ENCODE data around the gene CDH4. TPM values are rescaled to one million over a fixed set of nuclear protein-coding genes. Genes with fewer than 3 reads are reported as not detected.
A peak's percentile ranks its signal among the peaks of the same experiment; 100 is the strongest.

CDH4 gene
- polyA plus RNA-seq, 1 donor (not counting 4 experiments of a cell fraction or from before 2014, with no cell fraction given) = 2.2 TPM

DNA sequence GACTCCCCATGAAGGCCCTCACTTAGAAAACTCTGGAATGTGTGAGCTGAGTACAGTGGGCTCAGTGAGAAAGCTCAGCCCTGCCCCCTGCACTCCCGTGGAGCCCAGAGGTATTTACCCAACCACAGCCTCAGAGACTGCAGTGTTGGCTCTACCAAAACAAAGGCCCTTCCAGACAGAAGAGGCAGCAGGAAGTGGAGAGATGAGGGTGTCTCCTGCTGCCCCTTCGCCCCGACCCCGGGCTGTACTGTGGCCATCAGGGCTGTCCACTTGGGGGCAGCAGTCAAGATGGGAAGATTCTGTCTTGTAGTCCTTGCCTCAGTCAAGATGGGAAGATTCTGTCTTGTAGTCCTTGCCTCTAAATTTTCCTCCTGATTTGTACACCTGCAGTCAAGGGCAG lies 472.3 kb downstream of the CDH4 start:
- H3K79me2 ChIP-seq (ENCODE audit: control insufficient read depth, insufficient read depth, low read length) = no peaks in the 10 kb centered on the region
- dilution Hi-C loops (cut with MboI; ENCODE audit: extremely low pct_ligation_motif_present, low sequenced_read_pairs) = no loop called here
- no peak overlapping the region for H3K4me3 ChIP-seq (ENCODE audit: control insufficient read depth in 2 of 3, extremely low read depth in 1 of 3, insufficient read depth in 2 of 3, low read depth in 1 of 3, low read length in 3 of 3)
- H3K27ac ChIP-seq (ENCODE audit: control insufficient read depth, insufficient read depth, low read length) = no peak overlapping the region
- H3K27me3 ChIP-seq (ENCODE audit: control insufficient read depth, extremely low read depth, insufficient read depth, low read length) = peaks cover 22% of the 10 kb centered on the region
- TF ChIP-seq, protein P1, sequence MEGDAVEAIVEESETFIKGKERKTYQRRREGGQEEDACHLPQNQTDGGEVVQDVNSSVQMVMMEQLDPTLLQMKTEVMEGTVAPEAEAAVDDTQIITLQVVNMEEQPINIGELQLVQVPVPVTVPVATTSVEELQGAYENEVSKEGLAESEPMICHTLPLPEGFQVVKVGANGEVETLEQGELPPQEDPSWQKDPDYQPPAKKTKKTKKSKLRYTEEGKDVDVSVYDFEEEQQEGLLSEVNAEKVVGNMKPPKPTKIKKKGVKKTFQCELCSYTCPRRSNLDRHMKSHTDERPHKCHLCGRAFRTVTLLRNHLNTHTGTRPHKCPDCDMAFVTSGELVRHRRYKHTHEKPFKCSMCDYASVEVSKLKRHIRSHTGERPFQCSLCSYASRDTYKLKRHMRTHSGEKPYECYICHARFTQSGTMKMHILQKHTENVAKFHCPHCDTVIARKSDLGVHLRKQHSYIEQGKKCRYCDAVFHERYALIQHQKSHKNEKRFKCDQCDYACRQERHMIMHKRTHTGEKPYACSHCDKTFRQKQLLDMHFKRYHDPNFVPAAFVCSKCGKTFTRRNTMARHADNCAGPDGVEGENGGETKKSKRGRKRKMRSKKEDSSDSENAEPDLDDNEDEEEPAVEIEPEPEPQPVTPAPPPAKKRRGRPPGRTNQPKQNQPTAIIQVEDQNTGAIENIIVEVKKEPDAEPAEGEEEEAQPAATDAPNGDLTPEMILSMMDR (optimal IDR thresholded peaks at IDR 0.05 in 1 of 3, IDR thresholded peaks at IDR 0.05 in 1 of 3, conservative IDR thresholded peaks at IDR 0.05 in 1 of 3; ENCODE audit: extremely low read depth in 1 of 3, insufficient read depth in 2 of 3, low read length in 3 of 3) = peak; percentile 17 to 61 (median 36)
- TF ChIP-seq EZH2 (IDR thresholded peaks at IDR 0.05; ENCODE audit: low read length) = no peak
- no peaks in the 10 kb centered on the region for H3K9me3 ChIP-seq (ENCODE audit: control insufficient read depth, low read depth, low read length)
- no peak for FAIRE-seq
- H3K36me3 ChIP-seq (ENCODE audit: control insufficient read depth in 2 of 2, extremely low read depth in 1 of 2, insufficient read depth in 2 of 2, low read length in 2 of 2) = no peaks in the 10 kb centered on the region
- H2AFZ ChIP-seq (ENCODE audit: control insufficient read depth, low read length) = no peak overlapping the region
- H3K9ac ChIP-seq (ENCODE audit: control insufficient read depth, extremely low read depth, insufficient read depth, low read length) = no peak overlapping the region
- peaks cover 6% of the 10 kb centered on the region for H3K4me1 ChIP-seq (ENCODE audit: control insufficient read depth, extremely low read depth, insufficient read depth, low read length)
- no peaks in the 10 kb centered on the region for H3K9me1 ChIP-seq (ENCODE audit: control insufficient read depth, extremely low read depth, insufficient read depth, low read length)
- H4K20me1 ChIP-seq (ENCODE audit: control insufficient read depth, extremely low read depth, insufficient read depth, low read length) = no peaks in the 10 kb centered on the region
- H3K4me2 ChIP-seq (ENCODE audit: control insufficient read depth, extremely low read depth, insufficient read depth, low read depth, low read length) = no peak overlapping the region
- no peak for DNase-seq (ENCODE audit: low read depth, low spot score)

DNA sequence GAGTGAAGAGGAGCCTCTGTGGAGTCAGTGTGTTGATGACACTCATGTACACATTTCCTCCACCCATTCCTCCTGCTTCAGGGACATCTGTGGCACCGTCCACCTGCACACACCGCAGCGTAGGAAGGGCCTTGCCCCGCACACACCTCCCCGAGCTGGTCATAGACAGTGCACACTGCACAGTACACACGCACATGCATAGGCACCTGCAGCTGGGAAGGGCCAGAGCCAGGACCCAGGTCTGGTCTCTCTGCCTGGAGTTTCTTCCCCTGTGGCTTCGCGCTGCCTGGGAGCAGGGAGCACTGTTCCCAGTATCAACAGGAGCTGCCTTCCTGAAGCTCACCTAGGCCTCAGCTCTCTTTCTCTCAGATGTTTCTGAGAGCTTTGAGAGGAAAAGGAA lies 473.1 kb downstream of the CDH4 start:
- Histone ChIP-seq H2AFZ (ENCODE audit: control insufficient read depth, low read length) (no peak overlapping the region), H3K9me3 (ENCODE audit: control insufficient read depth, low read depth, low read length) (no peaks in the 10 kb centered on the region), H3K9ac (ENCODE audit: control insufficient read depth, extremely low read depth, insufficient read depth, low read length) (no peak overlapping the region), H3K27ac (ENCODE audit: control insufficient read depth, insufficient read depth, low read length) (no peak overlapping the region), H4K20me1 (ENCODE audit: control insufficient read depth, extremely low read depth, insufficient read depth, low read length) (no peaks in the 10 kb centered on the region), H3K4me3 (ENCODE audit: control insufficient read depth in 2 of 3, extremely low read depth in 1 of 3, insufficient read depth in 2 of 3, low read depth in 1 of 3, low read length in 3 of 3) (no peak overlapping the region), H3K4me2 (ENCODE audit: control insufficient read depth, extremely low read depth, insufficient read depth, low read depth, low read length) (no peak overlapping the region), H3K4me1 (ENCODE audit: control insufficient read depth, extremely low read depth, insufficient read depth, low read length) (no peaks in the 10 kb centered on the region), H3K79me2 (ENCODE audit: control insufficient read depth, insufficient read depth, low read length) (no peaks in the 10 kb centered on the region), H3K27me3 (ENCODE audit: control insufficient read depth, extremely low read depth, insufficient read depth, low read length) (peaks cover 14% of the 10 kb centered on the region), H3K36me3 (ENCODE audit: control insufficient read depth in 2 of 2, extremely low read depth in 1 of 2, insufficient read depth in 2 of 2, low read length in 2 of 2) (no peaks in the 10 kb centered on the region), H3K9me1 (ENCODE audit: control insufficient read depth, extremely low read depth, insufficient read depth, low read length) (no peaks in the 10 kb centered on the region)
- FAIRE-seq (no peak), DNase-seq (ENCODE audit: low read depth, low spot score) (no peak)
- no peak for TF ChIP-seq EZH2 (IDR thresholded peaks at IDR 0.05; ENCODE audit: low read length)
- TF ChIP-seq, protein P1 (optimal IDR thresholded peaks at IDR 0.05 in 1 of 3, IDR thresholded peaks at IDR 0.05 in 1 of 3, conservative IDR thresholded peaks at IDR 0.05 in 1 of 3; ENCODE audit: extremely low read depth in 1 of 3, insufficient read depth in 2 of 3, low read length in 3 of 3) = no peak
- dilution Hi-C loops (cut with MboI; ENCODE audit: extremely low pct_ligation_motif_present, low sequenced_read_pairs) = no loop called here

Data from keratinocyte (primary cell).